Stimulated activated CD8-positive, alpha-beta memory T cell treated with anti-CD3 and anti-CD28 coated beads, Interleukin-2, amount 100 ng/mL, for 1 hour (primary cell): ENCODE results near the gene EFNA5.
"Not testable (repeated sequence)": the region's sequence is repeated elsewhere in the genome, so short reads cannot be mapped to it uniquely, and the experiment has no call there.

ENCODE experiments used
- DNase-seq, 2 donors: peaks; one replicate each; pipeline ENCODE4 v3.0.0-alpha.2; 2020; ENCODE audit warnings: low read depth in 2 of 2

The EFNA5 gene

DNA sequence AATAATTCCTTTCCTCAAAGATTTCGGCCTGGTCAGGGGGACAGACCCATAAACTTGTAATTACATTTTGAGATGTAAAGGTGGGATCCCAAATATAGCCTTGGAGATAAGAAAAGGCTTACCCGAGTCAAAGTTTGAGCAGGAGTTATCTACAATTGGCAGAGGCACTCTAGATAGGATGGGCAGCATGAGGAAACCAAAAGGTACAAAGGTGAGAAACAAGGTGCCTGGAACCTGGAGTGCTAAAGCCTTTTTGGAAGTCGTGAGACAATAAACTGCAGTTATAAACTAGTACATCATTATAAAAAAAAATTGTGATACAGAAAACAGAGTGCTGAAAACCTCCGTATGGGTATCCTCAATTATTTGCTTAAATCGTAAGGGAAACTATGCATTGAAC, 212.4 kb downstream of the EFNA5 start:
- DNase-seq, result no peak

DNA sequence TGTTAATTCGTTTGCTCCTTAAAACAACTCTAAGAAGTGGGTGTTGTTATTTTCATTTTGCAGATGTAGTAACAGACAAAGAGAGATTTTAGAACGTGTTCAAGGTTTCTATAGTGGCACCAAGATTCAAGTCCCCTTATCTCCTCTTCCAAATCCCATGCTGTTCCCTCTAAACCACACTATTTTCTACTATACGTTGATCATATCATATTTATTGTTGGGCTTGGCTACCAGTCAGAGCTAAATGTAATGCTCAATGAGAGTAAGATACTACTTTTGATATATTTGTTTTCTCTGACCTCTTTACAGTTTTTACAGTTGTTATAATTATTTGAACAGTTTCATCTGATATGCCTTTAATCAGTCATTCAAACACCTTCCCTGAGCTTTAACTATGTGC, 212.9 kb downstream of the EFNA5 start:
- DNase-seq, result no peak

DNA sequence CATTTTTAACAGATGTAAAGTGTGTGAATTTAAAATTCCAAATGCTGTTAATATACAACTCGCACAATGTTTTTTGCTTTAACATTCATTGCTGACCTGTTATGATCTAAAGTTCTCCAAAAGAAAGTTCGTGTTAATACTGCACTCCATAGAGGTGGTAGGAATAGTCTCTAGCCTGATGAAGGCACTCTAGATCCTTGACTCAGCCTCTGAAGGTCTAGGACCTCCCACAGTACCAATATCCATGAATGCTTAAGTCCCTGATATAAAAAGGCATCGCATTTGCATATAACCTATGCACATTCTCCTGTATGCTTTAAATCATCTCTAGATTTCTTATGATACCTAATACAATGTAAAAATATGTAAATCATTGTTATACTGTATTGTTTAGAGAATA, 213.6 kb downstream of the EFNA5 start:
- DNase-seq, result no peak

DNA sequence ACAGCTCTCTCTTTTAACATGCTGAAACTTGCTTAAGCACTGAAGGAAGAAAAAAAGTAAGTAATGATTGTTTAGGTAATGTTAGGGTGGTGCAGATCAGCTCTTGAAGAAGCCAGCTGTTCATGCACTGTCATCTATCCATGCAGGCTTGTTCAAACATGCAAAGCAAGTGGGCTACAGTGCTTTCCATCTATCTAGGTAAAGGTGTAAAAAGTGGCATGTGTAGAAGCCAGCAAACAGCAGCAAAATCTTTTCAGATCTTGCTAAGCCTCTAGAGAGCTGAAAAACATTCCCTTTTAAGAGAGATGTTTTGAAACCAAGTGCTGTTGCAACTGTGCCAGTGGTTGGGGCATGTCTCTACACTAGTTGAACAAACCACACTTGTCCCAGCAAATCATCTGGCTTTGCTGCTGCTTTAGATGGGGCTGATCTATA, 214.4 kb downstream of the EFNA5 start:
- DNase-seq, result no peak

DNA sequence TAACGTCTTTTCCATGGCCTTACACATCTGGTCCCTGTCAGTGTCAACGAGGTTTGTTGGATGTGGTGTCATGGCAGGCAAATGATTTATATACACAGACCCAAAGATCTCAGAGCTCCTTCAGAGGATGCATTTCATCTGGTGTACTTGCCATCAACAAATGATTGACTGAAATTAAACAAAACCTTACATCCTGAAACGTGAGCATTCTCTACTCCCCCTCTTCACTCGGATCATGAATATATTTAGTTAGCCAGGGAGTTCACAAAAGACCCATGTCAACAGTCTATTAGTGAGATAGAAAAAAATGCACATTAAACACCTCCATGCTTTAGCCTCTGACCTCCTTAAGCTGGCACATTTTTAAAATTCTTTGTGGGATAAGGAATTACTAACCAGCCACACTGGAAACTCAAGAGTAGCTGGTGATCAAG, 215.6 kb downstream of the EFNA5 start:
- DNase-seq, result no peak

DNA sequence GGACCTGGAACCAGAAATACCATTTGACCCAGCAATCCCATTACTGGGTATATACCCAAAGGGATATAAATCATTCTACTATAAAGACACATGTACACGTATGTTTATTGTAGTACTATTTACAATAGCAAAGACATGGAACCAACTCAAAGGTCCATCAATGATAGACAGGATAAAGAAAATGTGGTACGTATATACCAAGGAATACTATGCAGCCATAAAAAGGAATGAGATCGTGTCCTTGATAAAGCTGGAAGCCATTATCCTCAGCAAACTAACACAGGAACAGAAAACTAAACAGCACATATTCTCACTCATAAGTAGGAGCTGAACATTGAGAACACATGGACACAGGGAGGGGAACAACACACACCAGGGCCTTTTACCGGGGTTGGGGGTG, 218.9 kb downstream of the EFNA5 start:
- not testable (repeated sequence) for DNase-seq

DNA sequence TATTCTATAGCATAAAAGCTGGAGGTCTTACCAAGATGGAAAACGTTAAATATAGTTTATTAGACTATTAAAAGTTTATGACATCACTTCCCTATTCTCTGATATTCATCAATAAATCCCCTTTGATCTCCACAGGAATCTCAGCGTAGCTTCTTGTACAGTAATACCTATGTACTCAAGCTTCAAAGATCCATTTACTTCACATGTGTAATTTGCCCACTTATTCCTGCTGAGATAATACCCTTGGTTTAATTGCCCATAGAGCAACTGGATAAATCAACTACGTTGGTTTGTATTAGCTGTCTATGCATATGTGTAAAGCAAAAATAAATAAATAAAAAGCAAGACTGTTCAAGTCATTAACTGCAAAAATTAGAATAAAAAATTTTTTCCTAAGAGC, 219.7 kb downstream of the EFNA5 start:
- DNase-seq, result no peak

DNA sequence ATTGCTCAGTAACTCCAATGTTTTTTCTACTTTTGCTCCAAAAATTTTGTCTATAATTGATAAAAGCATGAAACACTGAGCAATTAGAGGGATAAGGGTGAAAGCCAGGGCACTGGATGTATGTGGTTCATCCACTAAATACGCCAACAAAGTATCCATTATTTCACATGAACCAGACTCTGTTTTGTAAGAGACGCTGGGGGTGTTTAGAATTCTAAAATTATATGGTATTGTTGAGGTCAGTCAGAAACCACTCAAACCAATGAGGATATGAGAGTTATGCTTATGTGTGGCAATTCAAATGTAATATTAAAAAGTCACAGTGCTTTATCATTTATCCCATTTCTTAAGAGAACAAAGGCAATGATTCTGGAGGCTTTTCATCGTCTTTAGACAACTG, 220.2 kb downstream of the EFNA5 start:
- DNase-seq, result no peak

DNA sequence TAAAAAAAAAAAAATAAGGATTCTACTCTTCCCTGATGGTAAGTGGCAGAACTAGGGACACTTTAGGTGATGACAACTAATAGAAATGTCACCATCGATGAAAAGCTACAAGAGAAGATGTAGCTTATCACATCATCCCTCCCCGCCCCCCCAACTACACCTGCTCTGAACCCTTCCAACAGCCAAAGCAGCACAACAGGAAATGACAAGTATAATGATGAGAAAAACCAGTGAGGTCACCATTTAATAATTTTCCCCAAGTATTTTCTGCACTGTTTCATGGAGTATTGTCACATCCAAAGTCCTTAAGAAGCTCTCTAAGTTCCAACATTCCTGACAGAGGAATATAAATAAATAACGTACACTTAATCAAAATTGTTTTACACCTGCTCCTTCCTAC, 221.4 kb downstream of the EFNA5 start:
- no peak for DNase-seq

DNA sequence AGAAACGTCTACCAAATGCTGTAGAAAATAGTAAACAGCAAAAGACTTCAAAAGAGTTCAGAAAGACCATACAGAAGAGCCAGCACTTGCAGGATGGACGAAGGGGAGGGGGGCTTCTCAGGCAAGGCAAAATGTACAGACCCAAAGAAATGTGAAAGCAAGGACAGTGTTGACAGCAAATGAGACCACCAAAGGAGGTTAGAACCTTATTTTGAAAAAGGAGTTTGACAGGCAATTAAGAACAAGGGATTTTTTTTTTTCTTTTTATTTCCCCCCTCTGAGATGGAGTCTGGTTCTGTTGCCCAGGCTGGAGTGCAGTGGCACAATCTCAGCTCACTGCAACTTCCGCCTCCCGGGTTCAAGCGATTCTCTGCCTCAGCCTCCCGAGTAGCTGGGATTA, 223.2 kb downstream of the EFNA5 start:
- no peak for DNase-seq

DNA sequence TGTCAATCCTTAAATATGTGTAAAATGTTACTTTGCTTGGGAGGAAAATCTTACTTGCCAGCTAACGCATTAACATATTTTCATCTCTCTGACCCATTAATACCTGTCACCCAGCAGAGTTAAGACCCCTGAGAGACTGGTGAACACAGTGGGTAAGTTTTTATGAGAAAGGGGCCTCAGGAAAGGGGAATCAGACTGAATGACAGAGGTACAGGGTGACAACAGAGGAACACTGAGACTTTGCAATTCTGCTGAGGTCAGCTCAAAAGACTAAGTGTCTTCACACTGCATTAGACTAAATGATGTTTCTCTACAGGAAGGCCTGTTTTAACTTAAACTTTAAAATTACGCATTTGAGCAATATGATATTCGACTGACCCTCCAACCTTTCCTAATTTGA, 223.8 kb downstream of the EFNA5 start:
- no peak for DNase-seq

DNA sequence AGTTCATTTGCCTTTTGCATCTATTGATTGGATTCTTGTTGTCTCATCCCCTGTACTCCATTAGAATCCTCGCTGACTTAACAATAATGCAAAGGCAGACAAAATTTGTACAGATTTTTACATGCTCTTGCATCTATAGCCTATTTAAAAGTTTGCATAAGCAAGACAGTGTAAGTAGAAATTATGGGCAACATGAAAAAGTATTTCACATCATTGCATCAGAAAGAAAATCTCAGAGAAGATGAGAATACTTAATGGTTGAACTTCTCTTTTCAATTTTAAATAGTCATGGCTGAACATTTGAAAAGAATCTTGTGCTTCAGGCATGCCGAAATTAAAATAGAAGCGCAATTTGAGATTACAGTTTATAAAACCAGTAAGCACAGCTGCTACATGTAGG, 226.4 kb downstream of the EFNA5 start:
- DNase-seq, result no peak

DNA sequence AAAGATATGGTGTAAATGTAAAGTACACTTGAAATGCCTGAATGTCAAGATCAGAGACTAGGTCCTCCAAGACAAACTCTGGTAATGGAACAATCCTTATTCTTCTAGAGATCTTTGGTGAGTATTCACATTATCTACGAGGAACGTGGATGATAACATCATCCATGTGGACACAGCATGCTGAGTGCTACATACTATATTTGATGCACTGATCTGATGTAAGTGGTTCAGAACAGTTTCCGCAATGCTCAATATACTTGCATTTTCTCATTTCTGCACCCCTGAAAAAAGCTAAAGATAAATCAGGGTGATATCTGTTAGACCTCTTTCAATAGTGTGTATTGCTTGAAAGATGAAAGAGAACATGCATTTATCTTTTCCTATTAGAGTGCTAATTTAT, 226.8 kb downstream of the EFNA5 start:
- no peak for DNase-seq

DNA sequence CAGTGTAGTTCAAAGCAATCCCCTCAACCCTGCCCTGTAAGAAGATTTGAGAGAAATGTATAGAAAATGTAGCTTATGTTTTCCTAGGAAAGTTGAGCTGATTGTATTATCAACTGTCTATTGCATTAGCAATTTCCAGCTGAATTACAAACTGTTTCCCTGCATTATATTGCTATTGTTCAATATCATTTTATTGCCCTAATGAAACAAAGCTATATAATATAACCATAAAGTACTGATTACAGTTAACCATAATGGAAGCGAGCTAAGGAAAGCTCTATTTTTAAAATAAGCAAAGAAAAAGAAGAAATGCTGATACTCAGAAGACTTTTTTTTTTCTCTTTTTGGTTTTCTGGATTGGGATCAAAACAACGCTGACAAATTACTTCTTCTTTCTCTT, 228.3 kb downstream of the EFNA5 start:
- DNase-seq, result no peak

DNA sequence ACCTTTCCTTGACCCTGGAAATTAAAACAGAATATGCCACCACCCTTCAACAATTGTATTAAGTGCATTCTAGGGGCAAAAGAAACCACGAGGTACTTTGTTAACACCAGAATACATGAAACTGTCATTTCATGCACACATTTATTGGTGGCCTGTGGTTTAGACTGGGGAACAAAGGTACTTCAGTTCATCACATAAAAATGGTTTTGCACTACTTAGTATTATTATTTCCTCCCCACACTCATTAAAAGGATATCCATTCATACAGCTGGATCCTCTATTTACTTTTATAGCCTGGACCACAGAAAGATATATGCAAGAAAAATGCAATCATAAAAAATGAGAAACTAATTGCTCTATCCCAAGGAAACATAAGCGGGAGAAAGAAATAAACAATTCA, 230.9 kb downstream of the EFNA5 start:
- DNase-seq, result no peak

DNA sequence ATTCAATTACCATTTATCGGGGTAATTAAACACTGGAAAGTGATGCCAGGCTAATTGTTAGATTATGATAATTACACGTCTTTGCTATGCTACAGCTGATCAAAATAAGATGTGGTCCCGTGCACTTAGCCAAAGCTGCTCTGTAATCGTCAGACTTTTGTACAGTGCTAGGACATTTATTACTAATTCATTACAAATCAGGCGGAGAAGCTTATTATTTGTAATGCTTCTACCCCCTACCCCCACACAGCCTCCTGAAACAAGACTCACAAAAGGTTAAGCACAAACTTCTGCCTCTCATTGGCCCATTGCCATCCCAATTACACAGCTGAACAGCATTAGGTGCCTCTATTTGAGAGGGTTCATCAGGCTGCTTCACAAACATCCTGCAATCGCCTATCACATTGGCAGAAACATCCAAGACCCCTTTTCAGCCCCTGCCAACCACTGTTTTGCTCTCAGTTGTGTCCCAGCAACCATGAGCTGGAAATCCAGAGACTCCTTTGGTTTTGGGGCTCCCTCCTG, 232.7 kb downstream of the EFNA5 start:
- DNase-seq, result no peak

DNA sequence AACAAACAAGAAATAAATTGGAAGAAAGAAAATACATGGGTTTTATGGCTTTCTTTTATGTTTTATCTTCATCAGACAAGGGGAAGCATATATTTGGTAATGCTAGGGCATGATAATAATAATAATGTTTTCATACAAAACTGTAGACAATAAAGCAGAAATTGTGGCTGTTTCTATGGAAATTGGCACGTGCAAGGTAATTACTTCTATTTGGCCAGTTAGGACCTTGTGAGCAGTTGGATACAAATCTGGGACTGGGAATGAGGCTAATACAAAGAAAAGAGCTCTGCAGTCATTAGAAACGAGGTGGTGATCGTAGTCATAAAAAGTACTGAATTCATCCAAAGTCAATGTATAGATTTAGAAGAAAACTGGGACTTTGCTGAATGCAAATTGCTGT, 233.6 kb downstream of the EFNA5 start:
- DNase-seq, result no peak

DNA sequence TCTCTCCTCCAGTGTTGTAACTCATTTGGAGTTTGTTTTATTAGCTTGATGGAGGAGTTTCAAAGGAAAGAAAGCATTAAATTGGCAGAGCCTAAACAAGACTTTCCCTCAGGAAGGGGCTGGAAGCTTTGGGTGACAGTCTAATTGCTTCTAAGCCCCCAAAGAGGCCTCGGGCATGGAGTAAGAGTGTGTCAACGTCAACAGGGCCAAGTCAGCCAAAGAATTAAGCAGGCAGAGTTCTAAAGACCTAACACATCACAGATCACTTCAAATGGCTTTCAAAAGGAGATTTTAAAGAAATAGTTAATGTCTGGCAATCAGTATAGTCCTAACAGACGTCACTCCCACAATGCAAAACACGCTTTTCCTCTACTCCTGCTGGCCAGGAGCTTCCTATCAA, 234.5 kb downstream of the EFNA5 start:
- no peak for DNase-seq

DNA sequence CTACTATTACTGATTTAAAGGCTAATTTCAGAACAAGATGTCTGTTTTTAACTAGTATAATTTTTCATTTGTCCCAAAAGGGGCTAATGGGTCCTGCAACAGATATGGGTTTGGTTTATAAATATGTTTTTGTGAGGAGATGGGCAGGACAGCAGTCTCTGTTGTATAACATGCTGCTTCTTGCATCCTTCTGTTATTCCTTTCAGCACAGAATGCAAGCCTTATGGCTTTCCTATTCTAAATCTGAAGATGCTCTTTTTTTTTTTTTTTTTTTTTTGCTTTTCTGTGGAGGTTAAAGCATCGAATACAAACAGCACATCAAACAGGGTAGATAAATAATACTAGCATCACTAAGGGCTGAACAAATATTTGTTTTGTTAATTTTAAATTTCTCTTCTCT, 235.7 kb downstream of the EFNA5 start:
- DNase-seq, result no peak

DNA sequence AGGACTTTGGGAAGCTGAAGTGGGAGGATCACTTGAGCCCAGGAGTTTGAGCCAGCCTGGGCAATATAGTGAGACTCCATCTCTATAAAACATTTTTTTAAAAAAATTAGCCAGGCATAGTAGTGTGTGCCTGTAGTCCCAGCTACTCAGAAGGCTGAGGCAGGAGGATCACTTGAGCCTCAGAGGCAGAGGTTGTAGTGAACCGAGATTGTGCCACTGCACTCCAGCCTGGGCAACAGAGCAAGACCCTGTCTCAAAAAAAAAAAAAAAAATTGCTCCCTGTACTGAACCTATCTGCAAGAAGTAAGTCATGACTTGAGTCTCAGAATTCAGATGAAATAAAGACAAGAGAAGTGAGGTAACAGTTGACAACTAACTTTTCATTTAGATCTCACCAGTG, 237.1 kb downstream of the EFNA5 start:
- not testable (repeated sequence) for DNase-seq

DNA sequence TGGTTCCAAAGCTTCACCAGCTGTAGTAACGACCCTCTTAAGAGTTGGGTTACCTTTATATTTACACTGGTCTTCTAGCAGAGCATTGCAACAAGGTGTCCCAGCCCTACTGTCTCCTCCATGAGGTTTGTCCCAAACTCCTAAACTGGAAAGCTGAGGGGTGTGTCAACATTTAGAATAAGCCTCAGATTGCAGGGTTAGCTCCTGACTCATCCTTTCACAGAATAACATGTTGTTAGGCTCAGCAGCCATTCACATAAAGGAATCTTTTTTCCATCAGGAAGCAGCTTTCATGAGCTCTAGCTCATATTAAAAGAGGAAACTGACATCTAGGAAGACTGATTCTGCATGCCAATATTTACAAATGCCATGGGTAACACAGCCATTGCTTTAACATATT, 238.7 kb downstream of the EFNA5 start:
- no peak for DNase-seq

DNA sequence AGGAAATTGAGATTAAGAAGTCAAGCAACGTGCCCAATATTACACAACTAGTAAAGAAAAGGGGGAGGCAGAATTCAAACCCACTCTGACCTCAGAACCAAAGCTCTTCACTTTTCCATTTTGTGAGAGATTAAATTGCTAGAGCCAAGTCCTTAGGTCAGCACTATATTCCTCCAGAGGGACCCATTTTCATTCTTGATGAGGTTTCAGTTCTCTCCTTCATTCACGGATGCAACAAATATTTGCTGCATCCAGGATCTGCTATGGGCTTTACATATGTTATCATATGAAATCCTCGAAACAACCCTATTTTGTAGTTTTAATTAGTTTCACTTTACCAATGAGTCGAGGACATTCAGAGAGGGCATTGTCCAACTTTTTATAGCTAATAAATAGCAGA, 239.2 kb downstream of the EFNA5 start:
- DNase-seq, result no peak

DNA sequence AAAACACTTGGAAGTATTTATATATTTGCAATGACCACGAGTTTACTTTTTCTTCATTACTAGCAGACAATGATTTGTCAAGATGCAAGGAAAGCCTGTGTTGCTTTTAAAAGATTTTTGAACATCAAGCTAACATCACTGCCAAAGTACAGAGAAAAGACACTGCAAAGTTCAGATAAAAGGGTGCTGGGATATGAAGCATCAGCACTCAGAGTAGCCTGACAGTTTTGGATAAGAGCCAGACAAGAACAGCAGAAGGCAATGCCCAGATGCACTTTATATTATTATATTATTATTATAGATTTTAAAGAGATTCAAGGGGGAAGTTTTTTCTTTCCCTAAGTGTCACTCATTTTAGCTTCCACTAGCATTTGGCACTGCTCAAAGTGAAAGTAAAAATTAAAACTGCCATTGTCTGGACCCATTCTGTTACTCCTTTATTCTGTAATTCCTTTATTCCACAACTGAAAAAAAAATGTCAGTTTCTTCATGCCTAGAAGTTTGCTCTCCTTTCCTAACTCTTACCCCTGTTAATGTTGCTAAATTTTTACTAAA, 240.6 kb downstream of the EFNA5 start:
- no peak for DNase-seq

DNA sequence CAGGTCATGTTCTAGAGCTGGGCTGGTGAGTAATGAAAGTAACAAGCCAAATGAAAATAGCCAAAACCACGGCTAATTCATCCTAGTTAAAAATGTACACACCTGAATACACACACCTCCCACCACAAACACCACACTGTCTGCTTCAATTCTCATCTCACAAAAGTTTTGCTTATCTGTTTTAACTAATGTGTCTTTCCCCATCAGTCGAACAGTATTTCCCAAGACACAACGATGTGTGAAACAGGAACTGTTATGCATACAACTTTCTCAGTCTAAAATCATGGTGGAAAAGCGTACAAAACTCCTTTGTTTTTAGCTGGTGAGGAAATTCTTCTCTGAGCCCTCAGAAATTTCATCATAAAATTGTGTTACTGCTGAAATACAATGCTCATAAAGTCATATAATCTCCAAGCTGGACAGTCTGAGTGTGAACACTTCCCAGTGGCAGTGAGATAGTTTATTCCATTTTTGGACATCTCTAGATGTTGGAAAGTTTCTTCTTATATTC, 242.4 kb downstream of the EFNA5 start:
- DNase-seq, result no peak
